Measurements from ENCODE around the gene KRTAP6-1. TPM values are rescaled to one million over a fixed set of nuclear protein-coding genes. Genes with fewer than 3 reads are reported as not detected.

Gene KRTAP6-1
- total RNA-seq, 2 experiments from 2014 or later = not detected

- TF ChIP-seq EZH2phosphoT487 (IDR thresholded peaks at IDR 0.05; ENCODE audit: borderline replicate concordance, low read depth, low read length) (no peak), CTCF (conservative IDR thresholded peaks at IDR 0.05; ENCODE audit: low read length) (no peak)
- ChIA-PET POLR2A (no interaction called here), CTCF (ENCODE audit: unreplicated experiment) (no interaction called here)
- H3K9me3 ChIP-seq (ENCODE audit: low read length) = no peaks in the 10 kb centered on the region
- H2AFZ ChIP-seq (ENCODE audit: low read length) = no peak overlapping the region
- no peaks in the 10 kb centered on the region for H3K36me3 ChIP-seq (ENCODE audit: insufficient read depth, low read length)
- H3K79me2 ChIP-seq (ENCODE audit: insufficient read depth, low read depth, low read length) = no peaks in the 10 kb centered on the region
- no peak for DNase-seq (ENCODE audit: low spot score)
- H3K4me1 ChIP-seq (ENCODE audit: insufficient read depth, low read length, poor library complexity, severe bottlenecking) = no peaks in the 10 kb centered on the region
- H3K9me2 ChIP-seq (ENCODE audit: insufficient read depth, low read length) = no peaks in the 10 kb centered on the region
- H3K4me3 ChIP-seq (ENCODE audit: low read depth, low read length, poor library complexity, severe bottlenecking) = no peak overlapping the region
- H4K20me1 ChIP-seq (ENCODE audit: insufficient read depth, low read length) = no peaks in the 10 kb centered on the region
- no peak overlapping the region for H3K27ac ChIP-seq (ENCODE audit: low read depth, low read length, poor library complexity, severe bottlenecking)
- no peak overlapping the region for H3K4me2 ChIP-seq (ENCODE audit: low read length)
- intact Hi-C loops (cut with micrococcal nuclease; ENCODE audit: unreplicated experiment) = no loop called here
- BruUV-seq (replicated peaks) = no TSS peak
Observed at GRCh38 chr21:30580132-30580531, 33.6 kb downstream of the KRTAP6-1 start.

- Histone ChIP-seq H3K27ac (ENCODE audit: low read depth, low read length, poor library complexity, severe bottlenecking) (no peak overlapping the region), H2AFZ (ENCODE audit: low read length) (no peak overlapping the region), H3K36me3 (ENCODE audit: insufficient read depth, low read length) (no peaks in the 10 kb centered on the region), H3K9me2 (ENCODE audit: insufficient read depth, low read length) (no peaks in the 10 kb centered on the region), H3K9me3 (ENCODE audit: low read length) (no peaks in the 10 kb centered on the region), H3K4me2 (ENCODE audit: low read length) (no peak overlapping the region), H3K4me3 (ENCODE audit: low read depth, low read length, poor library complexity, severe bottlenecking) (no peak overlapping the region), H3K79me2 (ENCODE audit: insufficient read depth, low read depth, low read length) (no peaks in the 10 kb centered on the region), H4K20me1 (ENCODE audit: insufficient read depth, low read length) (no peaks in the 10 kb centered on the region), H3K4me1 (ENCODE audit: insufficient read depth, low read length, poor library complexity, severe bottlenecking) (no peaks in the 10 kb centered on the region)
- ChIA-PET POLR2A (interaction anchor here (0.7 kb wide), 1 partner anchor 170 kb away, joined by 3 read pairs; no protein-coding TSS in a partner anchor), CTCF (ENCODE audit: unreplicated experiment) (no interaction called here)
- intact Hi-C loops (cut with micrococcal nuclease; ENCODE audit: unreplicated experiment) = no loop called here
- BruUV-seq (replicated peaks) = no TSS peak
- DNase-seq (ENCODE audit: low spot score) = no peak
- TF ChIP-seq CTCF (conservative IDR thresholded peaks at IDR 0.05; ENCODE audit: low read length) (no peak), EZH2phosphoT487 (IDR thresholded peaks at IDR 0.05; ENCODE audit: borderline replicate concordance, low read depth, low read length) (no peak)
Observed at GRCh38 chr21:30579346-30579745, 34.4 kb downstream of the KRTAP6-1 start.

- BruUV-seq (replicated peaks) = no TSS peak
- TF ChIP-seq EZH2phosphoT487 (IDR thresholded peaks at IDR 0.05; ENCODE audit: borderline replicate concordance, low read depth, low read length) (no peak), CTCF (conservative IDR thresholded peaks at IDR 0.05; ENCODE audit: low read length) (no peak)
- H3K9me2 ChIP-seq (ENCODE audit: insufficient read depth, low read length) = no peaks in the 10 kb centered on the region
- POLR2A ChIA-PET = no interaction called here
- CTCF ChIA-PET (ENCODE audit: unreplicated experiment) = no interaction called here
- no peak overlapping the region for H3K4me3 ChIP-seq (ENCODE audit: low read depth, low read length, poor library complexity, severe bottlenecking)
- H3K36me3 ChIP-seq (ENCODE audit: insufficient read depth, low read length) = no peaks in the 10 kb centered on the region
- intact Hi-C loops (cut with micrococcal nuclease; ENCODE audit: unreplicated experiment) = no loop called here
- H2AFZ ChIP-seq (ENCODE audit: low read length) = no peak overlapping the region
- H3K79me2 ChIP-seq (ENCODE audit: insufficient read depth, low read depth, low read length) = no peaks in the 10 kb centered on the region
- no peaks in the 10 kb centered on the region for H3K4me1 ChIP-seq (ENCODE audit: insufficient read depth, low read length, poor library complexity, severe bottlenecking)
- H3K4me2 ChIP-seq (ENCODE audit: low read length) = no peak overlapping the region
- DNase-seq (ENCODE audit: low spot score) = no peak
- H3K27ac ChIP-seq (ENCODE audit: low read depth, low read length, poor library complexity, severe bottlenecking) = no peak overlapping the region
- H3K9me3 ChIP-seq (ENCODE audit: low read length) = no peaks in the 10 kb centered on the region
- no peaks in the 10 kb centered on the region for H4K20me1 ChIP-seq (ENCODE audit: insufficient read depth, low read length)
Observed at GRCh38 chr21:30577766-30578165, 36.0 kb downstream of the KRTAP6-1 start.
